GM19372 (cell line): ENCODE data around the gene ATP13A4.

Source experiments
- ATAC-seq: cut with Tn5 transposase; IDR thresholded peaks from one replicate; pipeline ENCODE4 v1.9.1; 2021; ENCODE audit warnings: mild to moderate bottlenecking, low read depth, moderate library complexity; ENCODE audit not compliant: unreplicated experiment

The ATP13A4 gene

GRCh38 chr3:193407688-193408087, 147.0 kb downstream of the ATP13A4 start:
- ATAC-seq = no peak

GRCh38 chr3:193407112-193407511, 147.6 kb downstream of the ATP13A4 start:
- ATAC-seq = no peak

GRCh38 chr3:193403307-193403706, 151.4 kb downstream of the ATP13A4 start:
- ATAC-seq = no peak

- no peak for ATAC-seq
These were observed 154.4 kb downstream of the ATP13A4 start for GRCh38 chr3:193400304-193400703.

- ATAC-seq = no peak
These were observed 158.0 kb downstream of the ATP13A4 start for GRCh38 chr3:193396451-193397244.

- no peak for ATAC-seq
These were observed 162.8 kb downstream of the ATP13A4 start for GRCh38 chr3:193391902-193392301.

GRCh38 chr3:193389335-193389734, 165.4 kb downstream of the ATP13A4 start:
- ATAC-seq = no peak

- ATAC-seq = no peak
These were observed 166.3 kb downstream of the ATP13A4 start for GRCh38 chr3:193388361-193388760.

GRCh38 chr3:193387596-193387995, 167.1 kb downstream of the ATP13A4 start:
- ATAC-seq = no peak

GRCh38 chr3:193378706-193379105, 176.0 kb downstream of the ATP13A4 start, which contains the start of gene ATP13A5:
TSS of gene ATP13A5 (minus strand) at chr3:193378753. CDS start at chr3:193378725, 28 bp downstream.
- ATAC-seq = no peak

- no peak for ATAC-seq
These were observed 177.1 kb downstream of the ATP13A4 start for GRCh38 chr3:193377591-193377990.

- ATAC-seq = no peak
These were observed 179.1 kb downstream of the ATP13A4 start for GRCh38 chr3:193375614-193376013.

- no peak for ATAC-seq
These were observed 181.9 kb downstream of the ATP13A4 start for GRCh38 chr3:193372783-193373182.

GRCh38 chr3:193367868-193368267, 186.8 kb downstream of the ATP13A4 start:
- ATAC-seq = no peak

GRCh38 chr3:193357291-193357690, 197.4 kb downstream of the ATP13A4 start:
- ATAC-seq = no peak

GRCh38 chr3:193354423-193354822, 200.3 kb downstream of the ATP13A4 start:
- no peak for ATAC-seq
